ENCODE measurements around the gene SH3BP5L. TPM values are rescaled to one million over a fixed set of nuclear protein-coding genes. Genes with fewer than 3 reads are reported as not detected.

SH3BP5L gene
- total RNA-seq, 4 donors from 2014 or later: 2.6 to 29.8 (median 16.4) TPM

DNA sequence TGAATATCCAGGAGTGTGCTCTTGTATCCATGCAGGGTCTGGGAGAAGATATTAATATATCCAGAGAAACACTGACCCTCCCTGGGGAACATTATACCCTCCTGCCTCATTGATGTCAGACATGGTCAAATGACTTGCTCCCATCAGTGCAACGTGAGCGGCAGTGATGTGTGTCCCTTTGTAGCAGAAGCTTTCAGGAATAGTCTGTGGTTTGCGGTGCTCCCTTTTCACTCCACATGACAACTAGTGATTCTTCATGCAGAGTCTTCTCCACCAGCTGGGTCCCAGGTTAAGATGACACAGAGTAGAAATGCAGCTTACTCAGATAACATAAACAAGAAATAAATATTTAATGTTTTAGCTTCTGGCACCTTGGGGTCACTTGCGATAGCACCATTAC lies 38.3 kb downstream of the SH3BP5L start:
- H3K27me3 ChIP-seq: no peaks in the 10 kb centered on the region
- DNase-seq: no peak
- H3K4me1 ChIP-seq: no peaks in the 10 kb centered on the region
- H3K36me3 ChIP-seq: no peaks in the 10 kb centered on the region
- H3K27ac ChIP-seq: no peak overlapping the region
- H3K4me3 ChIP-seq: no peak overlapping the region
- H3K9me3 ChIP-seq: no peaks in the 10 kb centered on the region
- intact Hi-C loops (cut with DNase I; ENCODE audit: low total_unique reads): no loop called here
- no peak for TF ChIP-seq POLR2A (IDR thresholded peaks at IDR 0.05)
- TF ChIP-seq, protein P1, sequence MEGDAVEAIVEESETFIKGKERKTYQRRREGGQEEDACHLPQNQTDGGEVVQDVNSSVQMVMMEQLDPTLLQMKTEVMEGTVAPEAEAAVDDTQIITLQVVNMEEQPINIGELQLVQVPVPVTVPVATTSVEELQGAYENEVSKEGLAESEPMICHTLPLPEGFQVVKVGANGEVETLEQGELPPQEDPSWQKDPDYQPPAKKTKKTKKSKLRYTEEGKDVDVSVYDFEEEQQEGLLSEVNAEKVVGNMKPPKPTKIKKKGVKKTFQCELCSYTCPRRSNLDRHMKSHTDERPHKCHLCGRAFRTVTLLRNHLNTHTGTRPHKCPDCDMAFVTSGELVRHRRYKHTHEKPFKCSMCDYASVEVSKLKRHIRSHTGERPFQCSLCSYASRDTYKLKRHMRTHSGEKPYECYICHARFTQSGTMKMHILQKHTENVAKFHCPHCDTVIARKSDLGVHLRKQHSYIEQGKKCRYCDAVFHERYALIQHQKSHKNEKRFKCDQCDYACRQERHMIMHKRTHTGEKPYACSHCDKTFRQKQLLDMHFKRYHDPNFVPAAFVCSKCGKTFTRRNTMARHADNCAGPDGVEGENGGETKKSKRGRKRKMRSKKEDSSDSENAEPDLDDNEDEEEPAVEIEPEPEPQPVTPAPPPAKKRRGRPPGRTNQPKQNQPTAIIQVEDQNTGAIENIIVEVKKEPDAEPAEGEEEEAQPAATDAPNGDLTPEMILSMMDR (IDR thresholded peaks at IDR 0.05): no peak

DNA sequence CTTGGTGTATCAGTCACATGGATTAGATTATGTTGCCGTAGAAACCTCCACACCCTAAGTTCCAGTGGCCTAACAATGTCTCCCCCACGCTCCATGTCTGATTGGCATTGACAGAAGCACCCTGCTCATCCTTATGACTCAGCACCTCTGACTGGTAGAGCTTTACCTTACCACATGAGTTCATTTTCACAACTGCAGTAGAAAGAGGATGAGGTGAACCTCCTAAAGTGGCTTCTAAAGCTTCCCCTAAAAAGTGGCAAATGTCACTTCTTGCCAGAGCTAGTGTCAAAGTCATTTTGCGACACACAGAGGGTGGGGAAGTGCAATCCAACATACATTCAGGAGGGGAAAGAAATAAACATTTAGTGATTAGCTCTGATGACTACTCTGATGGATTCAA lies 39.6 kb downstream of the SH3BP5L start:
- Histone ChIP-seq H3K36me3 (no peaks in the 10 kb centered on the region), H3K27ac (no peak overlapping the region), H3K4me1 (no peaks in the 10 kb centered on the region), H3K4me3 (no peak overlapping the region), H3K27me3 (no peaks in the 10 kb centered on the region), H3K9me3 (no peaks in the 10 kb centered on the region)
- intact Hi-C loops (cut with DNase I; ENCODE audit: low total_unique reads): no loop called here
- no peak for DNase-seq
- TF ChIP-seq, protein P1 (IDR thresholded peaks at IDR 0.05): no peak
- TF ChIP-seq POLR2A (IDR thresholded peaks at IDR 0.05): no peak

DNA sequence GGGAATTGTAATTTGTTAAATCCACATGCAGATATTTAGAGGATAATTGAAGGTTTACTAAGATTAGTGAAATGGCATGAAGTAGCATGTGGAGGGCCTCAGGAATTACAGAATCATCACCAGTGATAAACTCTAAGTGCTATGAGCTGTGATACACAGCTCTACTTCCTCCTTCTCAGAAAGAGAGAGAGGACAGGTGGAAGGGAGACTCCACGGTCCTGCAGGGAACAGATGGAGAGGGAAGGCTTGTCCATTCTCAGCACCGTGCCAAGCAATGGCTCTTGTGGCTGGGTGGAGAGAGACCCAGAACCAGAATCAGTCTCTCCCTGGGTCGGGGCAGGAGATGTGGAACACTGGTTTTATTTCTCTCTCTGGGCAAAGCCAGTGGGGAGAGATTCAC lies 42.3 kb downstream of the SH3BP5L start:
- H3K36me3 ChIP-seq: no peaks in the 10 kb centered on the region
- no peak for DNase-seq
- no peaks in the 10 kb centered on the region for H3K27me3 ChIP-seq
- intact Hi-C loops (cut with DNase I; ENCODE audit: low total_unique reads): no loop called here
- TF ChIP-seq POLR2A (IDR thresholded peaks at IDR 0.05): no peak
- TF ChIP-seq, protein P1 (IDR thresholded peaks at IDR 0.05): no peak
- no peaks in the 10 kb centered on the region for H3K4me1 ChIP-seq
- H3K27ac ChIP-seq: no peak overlapping the region
- no peaks in the 10 kb centered on the region for H3K9me3 ChIP-seq
- no peak overlapping the region for H3K4me3 ChIP-seq

DNA sequence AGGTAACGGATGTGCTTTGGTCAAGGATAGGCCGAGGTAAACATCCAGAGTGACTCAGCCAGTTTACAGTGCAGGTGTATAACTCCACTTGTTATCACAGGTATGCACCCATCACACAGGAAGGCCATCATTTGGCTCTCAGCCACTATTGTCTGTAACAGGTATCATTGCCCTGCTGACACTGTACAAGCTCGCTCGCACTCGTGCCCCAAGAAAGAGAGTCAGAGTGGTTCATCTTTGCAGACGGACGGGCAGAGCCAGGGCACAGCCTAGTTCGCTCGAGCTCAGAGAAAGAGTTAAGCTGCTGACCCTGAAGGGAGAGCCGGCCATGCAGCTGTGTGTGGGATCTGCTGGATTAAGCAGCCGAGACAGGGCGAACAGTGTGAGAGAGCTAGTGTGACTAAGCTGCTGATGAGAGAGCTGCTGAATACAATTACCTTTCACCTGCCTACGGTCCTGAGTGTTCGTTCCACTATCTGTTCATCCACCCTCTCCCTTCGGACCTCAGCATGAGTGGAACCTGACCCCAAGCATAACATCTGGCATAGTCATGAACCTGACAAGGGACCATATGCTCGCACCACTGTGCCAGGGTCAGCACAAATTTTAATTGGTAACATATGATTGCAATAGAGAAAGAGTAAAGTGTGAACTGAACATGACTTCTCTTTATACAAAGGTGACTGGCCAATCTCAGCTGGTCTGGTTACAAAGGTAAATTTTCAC lies 43.1 kb downstream of the SH3BP5L start:
- Histone ChIP-seq H3K4me1 (no peaks in the 10 kb centered on the region), H3K27ac (no peak overlapping the region), H3K4me3 (no peak overlapping the region), H3K27me3 (no peaks in the 10 kb centered on the region), H3K9me3 (peaks cover 0 to under 1% of the 10 kb centered on the region in 2 donors), H3K36me3 (no peaks in the 10 kb centered on the region)
- DNase-seq: no peak
- no peak for TF ChIP-seq POLR2A (IDR thresholded peaks at IDR 0.05)
- TF ChIP-seq, protein P1 (IDR thresholded peaks at IDR 0.05): no peak
- intact Hi-C loops (cut with DNase I; ENCODE audit: low total_unique reads): no loop called here

DNA sequence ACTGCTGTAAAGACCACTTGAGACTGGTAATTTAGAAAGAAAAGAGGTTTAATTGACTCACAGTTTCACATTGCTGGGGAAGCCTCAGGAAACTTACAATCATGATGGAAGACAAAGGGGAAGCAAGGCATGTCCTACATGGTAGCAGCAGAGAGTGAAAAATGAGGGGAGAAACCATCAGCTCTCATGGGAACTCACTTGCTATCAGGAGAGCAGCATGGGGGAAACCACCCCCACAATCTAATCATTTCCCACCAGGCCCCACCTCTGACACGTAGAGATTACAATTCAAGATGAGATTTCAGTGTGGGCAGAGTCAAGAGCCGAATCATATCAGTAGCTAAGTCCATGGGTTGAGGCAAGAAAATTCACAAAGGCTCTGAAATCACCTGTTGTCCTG lies 46.4 kb downstream of the SH3BP5L start:
- H3K27me3 ChIP-seq: no peaks in the 10 kb centered on the region
- intact Hi-C loops (cut with DNase I; ENCODE audit: low total_unique reads): no loop called here
- no peaks in the 10 kb centered on the region for H3K4me1 ChIP-seq
- TF ChIP-seq, protein P1 (IDR thresholded peaks at IDR 0.05): no peak
- TF ChIP-seq POLR2A (IDR thresholded peaks at IDR 0.05): no peak
- H3K27ac ChIP-seq: no peak overlapping the region
- no peak overlapping the region for H3K4me3 ChIP-seq
- no peaks in the 10 kb centered on the region for H3K36me3 ChIP-seq
- peaks cover 0 to 9% of the 10 kb centered on the region in 2 donors for H3K9me3 ChIP-seq
- DNase-seq: no peak
